Measurements from ENCODE around the gene NPAS3.

DNA sequence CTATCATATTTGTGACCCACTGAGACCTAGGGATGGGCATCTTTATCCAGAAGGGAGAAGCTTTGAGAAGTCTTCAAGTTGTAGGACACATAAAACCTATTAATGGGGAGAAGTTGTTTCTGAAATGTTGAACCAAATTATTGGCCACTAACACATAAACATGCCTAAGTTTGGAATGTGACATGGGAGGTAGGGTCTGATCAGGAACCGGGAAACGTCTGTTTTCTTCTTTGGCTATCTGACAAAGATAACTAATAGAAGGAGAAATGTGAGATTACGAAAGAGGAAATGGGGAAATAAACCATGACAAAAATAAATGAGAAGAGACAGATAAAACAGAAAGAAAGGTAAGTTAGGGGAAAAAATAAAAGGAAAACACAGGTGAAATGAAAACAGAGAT, 586.9 kb downstream of the NPAS3 start:
- no peak for TF ChIP-seq CTCF (IDR thresholded peaks at IDR 0.05)
- TF ChIP-seq EZH2 (IDR thresholded peaks at IDR 0.05) = no peak
